Natural killer cell (primary cell): ENCODE data around the gene RAB13. TPM values are rescaled to one million over a fixed set of nuclear protein-coding genes. Genes with fewer than 3 reads are reported as not detected.
"Not testable (repeated sequence)": the region's sequence is repeated elsewhere in the genome, so short reads cannot be mapped to it uniquely, and the experiment has no call there.

Experiments
- ATAC-seq, 3 donors: fragments of 150-1000 bp in 2 of 3; fragments of 200-7000 bp in 1 of 3; cut with Tn5 transposase; 1 replicate in 1 of 3; 2 replicates in 2 of 3; pipeline ENCODE4 v1.10.0; 2021; ENCODE audit warnings: mild to moderate bottlenecking in 2 of 3, moderate library complexity in 2 of 3
- DNase-seq, 2 donors: peaks; one replicate each; pipeline versions ENCODE4 v3.0.0 to v3.0.0-alpha.2; 2013 to 2021; ENCODE audit warnings: mixed read lengths in 1 of 2
- H3K27ac ChIP-seq: one replicate; pipeline ENCODE4 v1.5.1; 2013; ENCODE audit warnings: mild to moderate bottlenecking, low read length
- H3K27me3 ChIP-seq: one replicate; pipeline ENCODE4 v1.6.1; 2013; ENCODE audit warnings: low read length; ENCODE audit not compliant: control insufficient read depth, insufficient read depth
- H3K36me3 ChIP-seq: one replicate; pipeline ENCODE4 v1.6.1; 2013; ENCODE audit warnings: low read length; ENCODE audit not compliant: control insufficient read depth, insufficient read depth
- H3K4me1 ChIP-seq: one replicate; pipeline ENCODE4 v1.6.1; 2013; ENCODE audit warnings: low read length; ENCODE audit not compliant: control insufficient read depth, insufficient read depth
- H3K4me3 ChIP-seq: one replicate; pipeline ENCODE4 v1.5.1; 2013; ENCODE audit warnings: low read length
- H3K9me3 ChIP-seq: one replicate; pipeline ENCODE4 v1.6.1; 2013; ENCODE audit warnings: low read length; ENCODE audit not compliant: control insufficient read depth, insufficient read depth
- H3K27ac Mint-ChIP-seq, 2 donors: one replicate each; pipeline ENCODE4 v1.8.0; 2022; ENCODE audit warnings: mild to moderate bottlenecking in 2 of 2, mixed read lengths in 2 of 2, moderate library complexity in 1 of 2
- H3K27me3 Mint-ChIP-seq, 2 donors: one replicate each; pipeline ENCODE4 v1.8.0; 2022; ENCODE audit warnings: low read depth in 2 of 2, mixed read lengths in 2 of 2
- H3K36me3 Mint-ChIP-seq: one replicate; pipeline ENCODE4 v1.8.0; 2022; ENCODE audit warnings: mixed read lengths
- H3K4me1 Mint-ChIP-seq, 2 donors: one replicate each; pipeline ENCODE4 v1.8.0; 2022; ENCODE audit warnings: mixed read lengths in 2 of 2
- H3K4me3 Mint-ChIP-seq: one replicate; pipeline ENCODE4 v1.8.0; 2022; ENCODE audit warnings: mild to moderate bottlenecking, moderate library complexity, mixed read lengths
- H3K9me3 Mint-ChIP-seq, 2 donors: one replicate each; pipeline ENCODE4 v1.8.0; 2022; ENCODE audit warnings: mixed read lengths in 2 of 2
- WGBS: methylation state at CpG from one replicate; pipeline ENCODE4 v1.1.7; 2013; ENCODE audit warnings: missing lambda C conversion rate; ENCODE audit not compliant: insufficient coverage; 5-methylcytosine and 5-hydroxymethylcytosine counted together
- intact Hi-C: fragments of 100-400 bp; cut with micrococcal nuclease; formaldehyde crosslinking; loops from one replicate; pipeline ENCODE4 v1.14.2; 2022
- total RNA-seq, 4 donors: library from RNA; stranded (reverse); fragments of 120-200 nt in 1 of 4; gene quantifications; one replicate each; pipeline versions ENCODE4 v1.2.3 to v1.2.4, GENCODE V29; 2013 to 2022
- TF ChIP-seq, protein P1 (sequence below): fragments of 200-600 bp; IDR thresholded peaks from one replicate; pipeline ENCODE4 v1.8.0; 2022; ENCODE audit warnings: antibody characterized with exemption

Gene RAB13
- total RNA-seq, 3 donors from 2014 or later (not counting 1 experiment from before 2014, with no cell fraction given), result 0.25 to 0.73 TPM; not detected in 1

DNA sequence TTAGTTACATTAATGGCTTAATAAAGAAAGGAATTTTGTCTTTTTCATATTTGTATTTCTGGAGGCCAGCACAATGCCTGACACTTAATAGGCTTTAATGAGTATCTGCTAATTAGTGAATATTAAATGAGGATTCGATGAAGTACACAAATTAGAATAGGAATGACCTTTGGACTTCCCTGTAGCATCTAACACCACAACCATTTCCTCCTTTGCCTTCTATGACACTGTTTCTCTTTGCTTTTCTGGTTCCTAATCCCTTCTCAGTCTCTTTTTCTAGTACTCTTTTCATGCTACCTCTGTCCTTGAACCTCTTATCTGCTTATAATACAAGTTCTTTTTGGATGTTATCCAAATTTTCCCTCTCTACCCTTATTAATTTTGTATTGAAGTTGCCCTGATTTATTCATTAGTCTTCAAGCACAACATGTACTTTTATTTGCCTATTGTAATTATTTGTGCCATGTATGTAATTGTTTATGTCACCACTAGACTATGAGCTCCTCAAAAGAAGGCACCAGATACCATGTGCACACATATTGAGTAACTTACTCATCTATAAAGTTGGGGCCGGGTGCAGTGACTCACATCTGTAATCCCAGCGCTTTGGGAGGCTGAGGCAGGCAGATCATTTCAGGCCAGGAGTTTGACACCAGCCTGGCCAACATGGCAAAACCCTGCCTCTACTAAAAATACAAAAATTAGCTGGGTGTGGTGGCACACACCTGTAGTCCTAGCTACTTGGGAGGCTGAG, 28.2 kb upstream of the RAB13 start:
- DNase-seq (no peak), ATAC-seq (no peak)
- Histone ChIP-seq H3K4me3 (no peak overlapping the region), H3K27me3 (no peaks in the 10 kb centered on the region), H3K27ac (no peak overlapping the region), H3K4me1 (no peaks in the 10 kb centered on the region), H3K9me3 (no peaks in the 10 kb centered on the region), H3K36me3 (no peaks in the 10 kb centered on the region)
- no peaks in the 10 kb centered on the region for H3K9me3 Mint-ChIP-seq
- no peak overlapping the region for H3K27ac Mint-ChIP-seq
- H3K4me3 Mint-ChIP-seq, result no peak overlapping the region
- intact Hi-C loops, result no loop called here
- TF ChIP-seq, protein P1, sequence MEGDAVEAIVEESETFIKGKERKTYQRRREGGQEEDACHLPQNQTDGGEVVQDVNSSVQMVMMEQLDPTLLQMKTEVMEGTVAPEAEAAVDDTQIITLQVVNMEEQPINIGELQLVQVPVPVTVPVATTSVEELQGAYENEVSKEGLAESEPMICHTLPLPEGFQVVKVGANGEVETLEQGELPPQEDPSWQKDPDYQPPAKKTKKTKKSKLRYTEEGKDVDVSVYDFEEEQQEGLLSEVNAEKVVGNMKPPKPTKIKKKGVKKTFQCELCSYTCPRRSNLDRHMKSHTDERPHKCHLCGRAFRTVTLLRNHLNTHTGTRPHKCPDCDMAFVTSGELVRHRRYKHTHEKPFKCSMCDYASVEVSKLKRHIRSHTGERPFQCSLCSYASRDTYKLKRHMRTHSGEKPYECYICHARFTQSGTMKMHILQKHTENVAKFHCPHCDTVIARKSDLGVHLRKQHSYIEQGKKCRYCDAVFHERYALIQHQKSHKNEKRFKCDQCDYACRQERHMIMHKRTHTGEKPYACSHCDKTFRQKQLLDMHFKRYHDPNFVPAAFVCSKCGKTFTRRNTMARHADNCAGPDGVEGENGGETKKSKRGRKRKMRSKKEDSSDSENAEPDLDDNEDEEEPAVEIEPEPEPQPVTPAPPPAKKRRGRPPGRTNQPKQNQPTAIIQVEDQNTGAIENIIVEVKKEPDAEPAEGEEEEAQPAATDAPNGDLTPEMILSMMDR, result no peak
- no peaks in the 10 kb centered on the region for H3K4me1 Mint-ChIP-seq
- H3K27me3 Mint-ChIP-seq, result no peaks in the 10 kb centered on the region
- H3K36me3 Mint-ChIP-seq, result no peaks in the 10 kb centered on the region
- 91% methylated on average over 3 of the region's 3 CpGs for WGBS

- DNase-seq, H3K27ac Mint-ChIP-seq, H3K4me3 Mint-ChIP-seq, H3K36me3 Mint-ChIP-seq, H3K9me3 Mint-ChIP-seq, H3K9me3 ChIP-seq, H3K4me3 ChIP-seq, H3K4me1 ChIP-seq, H3K27me3 Mint-ChIP-seq, intact Hi-C loops, H3K4me1 Mint-ChIP-seq, H3K27me3 ChIP-seq, ATAC-seq, H3K27ac ChIP-seq, H3K36me3 ChIP-seq: not testable (repeated sequence)
- 91% methylated on average over 14 of the region's 14 CpGs for WGBS
Measured at GRCh38 chr1:154012543-154012942, 26.4 kb upstream of the RAB13 start.

DNA sequence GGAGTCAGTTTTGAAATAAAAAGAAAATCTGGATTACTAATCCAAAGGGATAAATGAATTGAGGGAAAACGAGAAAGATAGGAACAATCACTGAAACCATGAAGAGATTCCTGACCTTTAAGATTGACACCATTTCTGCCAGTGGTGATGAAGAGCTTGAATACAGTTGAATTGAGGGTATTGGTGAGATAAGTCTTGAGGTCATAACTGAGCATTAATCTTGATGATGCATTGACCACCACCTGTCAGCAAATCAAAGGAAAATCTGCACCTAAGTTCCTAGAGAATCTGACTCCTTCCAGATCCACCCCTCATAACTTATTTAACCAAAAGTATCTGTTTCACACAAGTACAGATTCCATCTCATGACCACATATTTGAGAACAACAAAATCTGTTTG, 26.0 kb upstream of the RAB13 start:
- Histone ChIP-seq H3K9me3 (no peaks in the 10 kb centered on the region), H3K4me3 (no peak overlapping the region), H3K27me3 (no peaks in the 10 kb centered on the region), H3K4me1 (no peaks in the 10 kb centered on the region), H3K27ac (no peak overlapping the region), H3K36me3 (no peaks in the 10 kb centered on the region)
- no peak for ATAC-seq
- no peaks in the 10 kb centered on the region for H3K4me1 Mint-ChIP-seq
- no peaks in the 10 kb centered on the region for H3K27me3 Mint-ChIP-seq
- 100% methylated on average over 1 of the region's 1 CpG for WGBS
- H3K36me3 Mint-ChIP-seq, result no peaks in the 10 kb centered on the region
- TF ChIP-seq, protein P1, result no peak
- intact Hi-C loops, result no loop called here
- no peak overlapping the region for H3K27ac Mint-ChIP-seq
- no peaks in the 10 kb centered on the region for H3K9me3 Mint-ChIP-seq
- no peak for DNase-seq
- H3K4me3 Mint-ChIP-seq, result no peak overlapping the region

DNA sequence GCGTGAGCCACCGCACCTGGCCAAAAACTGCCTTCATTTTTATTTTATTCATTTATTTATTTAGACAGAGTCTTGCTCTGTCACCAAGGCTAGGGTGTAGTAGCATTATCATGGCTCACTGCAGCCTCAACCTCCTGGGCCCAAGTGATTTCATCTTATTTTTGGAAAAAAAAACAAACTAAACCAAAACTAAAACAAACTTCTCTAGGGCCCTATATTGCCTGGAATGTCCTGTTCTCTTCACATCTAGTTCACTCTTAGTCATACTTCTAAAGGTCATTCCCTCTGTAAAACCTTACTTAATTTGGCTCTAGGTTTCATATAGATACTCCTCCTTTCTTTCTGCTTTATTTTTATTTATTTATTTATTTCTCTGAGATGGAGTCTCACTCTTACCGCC, 20.0 kb upstream of the RAB13 start:
- DNase-seq (no peak), ATAC-seq (no peak)
- TF ChIP-seq, protein P1, result no peak
- Mint-ChIP-seq H3K4me1 (no peaks in the 10 kb centered on the region), H3K9me3 (no peaks in the 10 kb centered on the region), H3K36me3 (no peaks in the 10 kb centered on the region), H3K27me3 (no peaks in the 10 kb centered on the region), H3K27ac (no peak overlapping the region), H3K4me3 (no peak overlapping the region)
- H3K9me3 ChIP-seq, result no peaks in the 10 kb centered on the region
- no peak overlapping the region for H3K4me3 ChIP-seq
- no peaks in the 10 kb centered on the region for H3K4me1 ChIP-seq
- intact Hi-C loops, result no loop called here
- H3K27me3 ChIP-seq, result no peaks in the 10 kb centered on the region
- 100% methylated on average over 3 of the region's 3 CpGs for WGBS
- no peak overlapping the region for H3K27ac ChIP-seq
- no peaks in the 10 kb centered on the region for H3K36me3 ChIP-seq
